ENCODE results near the gene SLC17A6. TPM values are rescaled to one million over a fixed set of nuclear protein-coding genes. Genes with fewer than 3 reads are reported as not detected.

SLC17A6 gene
- total and polyA plus RNA-seq, 2 experiments from 2014 or later = not detected

DNA sequence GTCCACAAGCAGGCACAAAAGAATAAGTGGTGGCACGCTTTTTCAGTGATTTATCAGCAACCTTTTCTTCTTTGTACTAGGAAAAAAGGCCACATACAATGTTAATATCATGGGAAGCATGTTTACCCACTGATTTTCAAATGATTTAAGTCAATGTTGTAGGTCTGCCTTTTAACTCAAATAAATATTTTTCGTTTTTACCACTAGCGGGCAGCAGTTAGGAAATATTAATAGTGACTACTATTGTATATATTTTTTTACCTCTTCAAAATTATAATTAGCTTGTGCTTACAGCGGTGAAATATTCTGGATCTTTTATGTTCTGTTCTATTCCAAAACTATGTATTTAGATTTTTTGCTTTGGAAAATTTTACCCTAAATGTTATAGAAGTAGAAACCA lies 6.4 kb upstream of the SLC17A6 start:
- 38 to 44% methylated on average over 4 of the region's 4 CpGs for WGBS, 2 experiments (ENCODE audit: low coverage in 1 of 2, low lambda C conversion rate in 2 of 2, missing lambda C conversion rate in 2 of 2)
- Histone ChIP-seq H4K20me1 (ENCODE audit: insufficient read depth) (no peaks in the 10 kb centered on the region), H3K4me2 (ENCODE audit: unreplicated experiment) (no peak overlapping the region), H3K27ac (no peak overlapping the region), H3K36me3 (ENCODE audit: low read depth) (no peaks in the 10 kb centered on the region), H2AFZ (no peak overlapping the region), H3K9ac (no peak overlapping the region), H3K4me1 (ENCODE audit: insufficient read depth) (no peaks in the 10 kb centered on the region), H3K9me3 (ENCODE audit: low read depth) (no peaks in the 10 kb centered on the region), H3K4me3 (no peak overlapping the region), H3K9me2 (ENCODE audit: insufficient read depth) (no peaks in the 10 kb centered on the region), H3K27me3 (replicated peaks; ENCODE audit: insufficient read depth) (peaks cover 14% of the 10 kb centered on the region), H3K79me2 (ENCODE audit: insufficient read depth) (no peaks in the 10 kb centered on the region), H3F3A (ENCODE audit: insufficient read depth) (no peaks in the 10 kb centered on the region)
- in situ Hi-C loops (cut with MboI) = loop anchor here (10.0 kb wide), 2 partner anchors 213 to 453 kb away; no protein-coding TSS in a partner anchor
- no peak for TF ChIP-seq EZH2 (IDR thresholded peaks at IDR 0.05; ENCODE audit: insufficient read depth, poor library complexity, severe bottlenecking)
- no peak for TF ChIP-seq EZH2phosphoT487 (IDR thresholded peaks at IDR 0.05; ENCODE audit: insufficient read depth, low read depth)
- DNase-seq = no peak

GRCh38 chr11:22336587-22336986 lies 1.6 kb upstream of the SLC17A6 start:
- no peak for TF ChIP-seq EZH2 (IDR thresholded peaks at IDR 0.05; ENCODE audit: insufficient read depth, poor library complexity, severe bottlenecking)
- TF ChIP-seq EZH2phosphoT487 (IDR thresholded peaks at IDR 0.05; ENCODE audit: insufficient read depth, low read depth) = no peak
- Histone ChIP-seq H2AFZ (no peak overlapping the region), H4K20me1 (ENCODE audit: insufficient read depth) (no peaks in the 10 kb centered on the region), H3K27me3 (replicated peaks; ENCODE audit: insufficient read depth) (peaks cover 36% of the 10 kb centered on the region), H3K79me2 (ENCODE audit: insufficient read depth) (no peaks in the 10 kb centered on the region), H3K4me2 (ENCODE audit: unreplicated experiment) (no peak overlapping the region), H3F3A (ENCODE audit: insufficient read depth) (no peaks in the 10 kb centered on the region), H3K9me2 (ENCODE audit: insufficient read depth) (no peaks in the 10 kb centered on the region), H3K4me1 (ENCODE audit: insufficient read depth) (no peaks in the 10 kb centered on the region), H3K4me3 (no peak overlapping the region), H3K27ac (no peak overlapping the region), H3K9ac (no peak overlapping the region), H3K9me3 (ENCODE audit: low read depth) (no peaks in the 10 kb centered on the region), H3K36me3 (ENCODE audit: low read depth) (no peaks in the 10 kb centered on the region)
- no peak for DNase-seq
- in situ Hi-C loops (cut with MboI) = loop anchor here (10.0 kb wide), 2 partner anchors 208 to 448 kb away; no protein-coding TSS in a partner anchor

DNA sequence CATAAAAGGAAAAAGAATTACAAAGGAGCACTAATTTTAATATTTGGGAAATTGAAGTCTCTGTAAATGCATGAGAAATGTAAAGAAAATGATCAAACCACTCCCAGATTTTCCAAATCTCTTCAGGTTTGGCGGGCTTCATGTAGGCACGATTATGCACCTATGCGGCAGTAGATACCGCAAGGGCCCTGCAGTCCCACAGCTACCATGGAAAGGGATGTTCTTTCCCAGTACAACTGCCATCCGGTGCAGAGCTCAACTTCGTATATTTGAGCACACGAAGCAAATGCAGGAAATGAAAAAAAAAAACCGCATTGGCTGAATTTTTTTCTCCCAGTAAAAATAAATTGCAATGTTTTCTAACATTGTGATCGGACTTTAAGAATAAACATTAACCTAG lies 1.4 kb downstream of the SLC17A6 start:
- H3K79me2 ChIP-seq (ENCODE audit: insufficient read depth) = no peaks in the 10 kb centered on the region
- no peak overlapping the region for H2AFZ ChIP-seq
- no peak for DNase-seq
- H3K4me2 ChIP-seq (ENCODE audit: unreplicated experiment) = no peak overlapping the region
- in situ Hi-C loops (cut with MboI) = loop anchor here (10.0 kb wide), 2 partner anchors 205 to 445 kb away; no protein-coding TSS in a partner anchor
- H3K9ac ChIP-seq = no peak overlapping the region
- H3K4me3 ChIP-seq = no peak overlapping the region
- H3K4me1 ChIP-seq (ENCODE audit: insufficient read depth) = no peaks in the 10 kb centered on the region
- peaks cover 60% of the 10 kb centered on the region for H3K27me3 ChIP-seq (replicated peaks; ENCODE audit: insufficient read depth)
- no peak for TF ChIP-seq EZH2phosphoT487 (IDR thresholded peaks at IDR 0.05; ENCODE audit: insufficient read depth, low read depth)
- no peak for TF ChIP-seq EZH2 (IDR thresholded peaks at IDR 0.05; ENCODE audit: insufficient read depth, poor library complexity, severe bottlenecking)
- 2 to 6% methylated on average over 9 of the region's 9 CpGs for WGBS, 2 experiments (ENCODE audit: low coverage in 1 of 2, low lambda C conversion rate in 2 of 2, missing lambda C conversion rate in 2 of 2)
- no peak overlapping the region for H3K27ac ChIP-seq
- no peaks in the 10 kb centered on the region for H3K9me2 ChIP-seq (ENCODE audit: insufficient read depth)
- no peaks in the 10 kb centered on the region for H3F3A ChIP-seq (ENCODE audit: insufficient read depth)
- H3K9me3 ChIP-seq (ENCODE audit: low read depth) = no peaks in the 10 kb centered on the region
- H3K36me3 ChIP-seq (ENCODE audit: low read depth) = no peaks in the 10 kb centered on the region
- no peaks in the 10 kb centered on the region for H4K20me1 ChIP-seq (ENCODE audit: insufficient read depth)

DNA sequence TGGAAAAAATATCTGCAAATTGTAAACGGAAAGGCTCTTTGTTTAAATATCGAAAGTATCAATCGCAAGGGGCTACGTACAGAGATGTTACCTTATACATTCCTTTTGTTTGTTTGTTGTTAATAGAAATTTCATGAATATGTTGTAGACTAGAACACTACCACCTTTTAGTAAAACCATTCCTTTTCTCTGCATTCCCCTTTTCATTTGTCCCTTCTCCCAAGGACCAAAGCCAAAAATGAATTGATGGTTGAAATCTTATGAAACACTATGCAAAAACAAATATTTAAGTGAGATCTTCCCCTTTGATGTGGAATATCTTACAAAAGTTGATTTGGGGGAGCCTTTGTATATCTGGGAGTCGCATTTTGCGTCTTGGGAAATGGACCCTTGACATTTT lies 2.1 kb downstream of the SLC17A6 start:
- H3K27me3 ChIP-seq (replicated peaks; ENCODE audit: insufficient read depth) = peaks cover 65% of the 10 kb centered on the region
- WGBS, 2 experiments (ENCODE audit: low coverage in 1 of 2, low lambda C conversion rate in 2 of 2, missing lambda C conversion rate in 2 of 2) = 21% methylated on average over 6 of the region's 6 CpGs
- TF ChIP-seq EZH2phosphoT487 (IDR thresholded peaks at IDR 0.05; ENCODE audit: insufficient read depth, low read depth) = no peak
- peak; percentile 13 for TF ChIP-seq EZH2 (IDR thresholded peaks at IDR 0.05; ENCODE audit: insufficient read depth, poor library complexity, severe bottlenecking)
- H3K9me3 ChIP-seq (ENCODE audit: low read depth) = no peaks in the 10 kb centered on the region
- no peaks in the 10 kb centered on the region for H3F3A ChIP-seq (ENCODE audit: insufficient read depth)
- H3K36me3 ChIP-seq (ENCODE audit: low read depth) = no peaks in the 10 kb centered on the region
- H4K20me1 ChIP-seq (ENCODE audit: insufficient read depth) = no peaks in the 10 kb centered on the region
- no peak overlapping the region for H3K27ac ChIP-seq
- DNase-seq = no peak
- no peaks in the 10 kb centered on the region for H3K79me2 ChIP-seq (ENCODE audit: insufficient read depth)
- no peak overlapping the region for H2AFZ ChIP-seq
- H3K4me1 ChIP-seq (ENCODE audit: insufficient read depth) = no peaks in the 10 kb centered on the region
- in situ Hi-C loops (cut with MboI) = no loop called here
- H3K4me3 ChIP-seq = no peak overlapping the region
- no peak overlapping the region for H3K4me2 ChIP-seq (ENCODE audit: unreplicated experiment)
- no peaks in the 10 kb centered on the region for H3K9me2 ChIP-seq (ENCODE audit: insufficient read depth)
- H3K9ac ChIP-seq = no peak overlapping the region

All from GM23248 (cell line).